Measurements from ENCODE around the gene LIPF.
"Not testable (repeated sequence)": the region's sequence is repeated elsewhere in the genome, so short reads cannot be mapped to it uniquely, and the experiment has no call there.

LIPF gene

GRCh38 chr10:88664142-88664541, at the start of gene LIPF:
Gene LIPF, plus strand, starts transcription at chr10:88664442. Its CDS starts 2,856 bp downstream, at chr10:88667298.
- no peak for DNase-seq (ENCODE audit: low read depth)

GRCh38 chr10:88616250-88616977, 47.8 kb upstream of the LIPF start:
- DNase-seq (ENCODE audit: low read depth) = no peak

GRCh38 chr10:88617772-88618300, 46.4 kb upstream of the LIPF start:
- DNase-seq (ENCODE audit: low read depth) = no peak

- DNase-seq (ENCODE audit: low read depth) = no peak
Measured at GRCh38 chr10:88618496-88618895, 45.7 kb upstream of the LIPF start.

GRCh38 chr10:88620441-88620840, 43.8 kb upstream of the LIPF start:
- no peak for DNase-seq (ENCODE audit: low read depth)

DNA sequence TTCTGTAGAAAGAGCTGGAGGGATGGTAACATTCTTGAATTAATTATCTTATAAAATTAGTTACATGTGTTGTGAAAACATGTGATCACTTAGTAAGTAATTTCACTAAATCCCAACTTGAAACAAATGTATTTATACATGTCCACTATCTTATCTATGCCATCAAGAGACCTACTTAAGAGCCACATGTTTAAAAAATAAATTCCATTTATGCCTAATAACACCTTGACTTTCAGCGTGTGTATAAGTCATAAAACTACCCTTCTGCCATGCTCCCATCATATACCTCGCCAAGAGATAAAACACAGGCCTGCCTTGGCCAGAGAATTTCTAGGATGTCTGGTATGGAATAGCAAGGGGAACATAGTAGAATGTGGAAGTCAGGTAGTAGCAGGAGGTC, 40.4 kb upstream of the LIPF start:
- no peak for DNase-seq (ENCODE audit: low read depth)

DNA sequence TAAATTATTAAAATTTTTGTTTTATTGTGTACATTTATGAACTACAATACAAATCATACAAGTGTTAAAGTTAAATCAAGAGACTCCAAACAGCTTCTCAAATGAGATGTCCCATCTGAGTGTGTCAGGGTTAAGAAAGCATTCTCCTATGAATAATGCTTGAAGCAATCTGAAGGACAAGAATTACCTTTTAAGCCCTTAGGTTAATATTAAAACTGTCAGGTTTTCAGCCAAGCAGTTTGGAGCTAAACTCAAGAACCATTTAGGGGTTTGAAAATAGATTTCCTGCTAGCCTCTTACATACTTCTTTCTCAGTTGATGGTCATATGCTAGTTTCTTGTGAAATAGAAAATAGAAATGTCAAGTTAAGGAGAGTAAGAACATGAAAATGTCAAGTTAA, 39.4 kb upstream of the LIPF start:
- no peak for DNase-seq (ENCODE audit: low read depth)

DNA sequence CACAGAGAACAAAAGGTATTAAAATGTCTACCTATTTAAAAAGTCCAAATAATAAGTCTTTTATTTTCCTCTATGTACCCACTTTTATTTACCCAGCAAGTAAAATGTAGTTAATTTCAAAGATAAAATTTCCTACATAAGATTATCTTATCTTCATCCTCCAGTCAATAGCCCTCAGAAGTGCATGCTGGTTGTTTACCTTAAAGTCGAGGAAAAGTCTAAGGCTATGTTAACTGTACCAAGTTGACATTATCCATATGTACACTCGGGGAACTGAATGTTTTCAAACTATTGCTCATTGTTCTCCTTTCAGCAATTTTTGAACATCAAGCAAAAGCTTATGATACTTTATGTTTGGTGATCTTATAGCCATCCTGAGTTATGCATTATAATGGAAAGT, 24.1 kb upstream of the LIPF start:
- DNase-seq (ENCODE audit: low read depth) = no peak

DNA sequence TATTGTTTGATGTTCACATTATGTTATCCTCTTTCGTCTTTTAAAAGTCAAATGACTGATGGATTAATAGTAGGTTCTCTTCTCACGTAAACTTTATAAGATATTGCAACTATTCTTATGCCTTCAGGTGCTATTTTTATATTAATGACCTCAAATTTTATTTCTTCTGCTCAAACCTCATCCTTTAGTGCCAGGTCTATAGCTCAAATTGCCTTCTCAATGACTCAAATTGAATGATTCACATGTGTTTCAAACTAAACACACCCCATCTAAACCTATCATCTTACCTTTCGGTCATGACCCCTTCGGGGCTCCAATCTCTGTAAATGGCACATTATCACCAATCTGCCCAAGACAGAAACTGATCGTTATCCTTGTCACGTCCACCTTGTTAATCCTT, 22.0 kb upstream of the LIPF start:
- DNase-seq (ENCODE audit: low read depth) = no peak

GRCh38 chr10:88642963-88643362, 21.3 kb upstream of the LIPF start:
- no peak for DNase-seq (ENCODE audit: low read depth)

GRCh38 chr10:88647061-88647615, 17.1 kb upstream of the LIPF start:
- DNase-seq (ENCODE audit: low read depth) = no peak

DNA sequence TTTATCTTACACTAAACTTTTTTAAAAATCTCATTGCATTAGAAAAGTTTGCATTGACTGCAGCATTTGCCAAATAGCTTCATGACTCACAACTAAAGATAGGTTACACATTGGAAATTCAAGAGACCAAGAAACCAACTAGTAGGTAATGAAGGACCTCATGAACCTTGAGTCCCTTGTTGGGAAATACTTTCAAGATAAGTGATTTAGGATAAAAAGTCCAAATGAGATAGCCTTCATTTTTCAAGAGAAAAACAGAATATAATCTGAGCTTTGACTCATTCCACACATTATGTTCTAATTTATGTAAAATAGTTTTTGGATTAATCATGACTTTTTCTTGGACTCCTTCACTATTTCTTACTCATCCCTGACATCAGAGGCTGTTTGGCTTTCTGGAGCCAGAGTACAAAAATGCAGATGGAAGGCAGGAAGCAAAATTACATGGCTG, 13.1 kb upstream of the LIPF start:
- DNase-seq (ENCODE audit: low read depth) = no peak

DNA sequence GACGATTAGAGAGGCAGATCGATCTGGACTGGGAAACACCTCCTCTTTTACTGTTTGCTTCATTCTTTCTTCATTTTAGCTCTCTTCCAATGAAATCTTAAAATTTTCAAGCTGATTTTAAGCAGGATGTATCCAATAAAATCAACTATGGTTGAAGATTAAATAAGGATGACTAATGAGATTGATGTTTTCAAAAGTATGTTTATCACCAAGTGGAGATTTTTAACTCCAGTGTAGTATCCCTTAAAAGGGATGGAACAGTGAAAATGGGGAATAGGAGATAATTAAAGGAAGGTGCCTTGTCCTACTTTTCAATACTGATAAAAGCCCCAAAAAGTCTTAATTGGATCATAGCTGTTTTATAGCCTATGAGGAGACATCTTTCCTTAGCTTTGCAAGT, 11.6 kb upstream of the LIPF start:
- DNase-seq (ENCODE audit: low read depth) = no peak

GRCh38 chr10:88657901-88658300, 6.3 kb upstream of the LIPF start:
- DNase-seq (ENCODE audit: low read depth) = no peak

DNA sequence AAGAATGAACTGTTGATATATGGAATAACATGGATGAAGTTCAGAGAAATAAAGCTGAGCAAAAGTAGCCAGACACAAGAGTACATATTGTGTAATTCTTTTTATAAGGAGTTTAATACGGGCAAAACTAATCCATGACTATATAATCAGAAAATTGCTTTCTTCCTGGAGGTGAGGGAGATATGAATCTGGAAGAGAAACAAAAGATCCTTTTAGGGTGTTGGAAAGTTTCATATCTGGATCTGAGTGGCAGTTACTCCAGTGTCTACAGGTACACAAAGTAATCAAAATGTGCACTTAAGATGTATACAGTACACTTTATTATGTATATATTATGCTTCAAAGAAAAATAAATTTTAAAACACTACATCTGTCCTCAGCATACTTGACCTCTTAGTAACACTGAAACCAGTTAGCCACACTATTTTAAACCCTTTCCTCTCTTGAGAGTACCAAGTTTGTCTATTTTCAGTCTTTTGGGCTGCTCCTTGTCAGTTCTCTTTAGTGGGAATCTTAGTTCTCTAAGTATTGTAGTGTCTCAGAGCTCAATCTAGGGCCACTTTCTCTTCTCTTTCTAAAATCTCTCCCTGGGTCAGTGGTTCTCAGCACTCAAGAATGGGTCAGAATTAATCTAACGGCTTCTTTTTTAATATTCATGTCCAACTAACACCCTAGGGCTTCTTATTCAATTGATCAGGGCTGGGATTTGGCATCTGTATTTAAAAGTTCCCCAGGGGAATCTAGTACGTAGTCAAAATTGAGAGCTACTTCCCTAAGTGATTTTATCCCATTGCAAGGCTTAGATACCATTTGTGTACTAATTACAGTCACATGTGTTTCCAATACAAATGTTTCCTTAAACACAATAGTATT, 4.3 kb upstream of the LIPF start:
- DNase-seq (ENCODE audit: low read depth) = no peak

GRCh38 chr10:88660598-88660884, 3.7 kb upstream of the LIPF start:
- no peak for DNase-seq (ENCODE audit: low read depth)

GRCh38 chr10:88661018-88661417, 3.2 kb upstream of the LIPF start:
- DNase-seq (ENCODE audit: low read depth) = no peak

- no peak for DNase-seq (ENCODE audit: low read depth)
Measured at GRCh38 chr10:88661577-88661976, 2.7 kb upstream of the LIPF start.

GRCh38 chr10:88663153-88663552, 1.1 kb upstream of the LIPF start:
- DNase-seq (ENCODE audit: low read depth) = not testable (repeated sequence)

GRCh38 chr10:88668465-88668864, 4.2 kb downstream of the LIPF start:
- DNase-seq (ENCODE audit: low read depth) = no peak

DNA sequence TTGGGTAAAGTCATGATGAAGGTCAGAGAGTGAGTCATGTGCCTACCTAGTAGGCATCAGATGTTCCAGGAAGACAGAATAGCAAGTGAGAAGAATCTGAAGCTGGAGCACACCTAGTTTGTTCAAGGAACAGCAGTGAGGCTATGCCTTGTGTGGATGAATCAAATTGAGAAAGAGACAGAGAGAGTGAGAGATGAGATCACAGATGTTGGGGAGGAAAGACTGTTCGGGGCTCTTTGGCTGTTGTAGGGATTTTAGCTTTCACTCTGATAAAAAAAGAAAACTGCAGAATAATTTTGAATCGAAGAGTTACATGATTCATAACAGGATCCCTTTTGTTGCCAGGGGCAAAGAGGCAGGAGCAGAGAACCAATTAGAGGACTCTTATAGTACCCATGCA, 6.3 kb downstream of the LIPF start:
- DNase-seq (ENCODE audit: low read depth) = peak; percentile 1

DNA sequence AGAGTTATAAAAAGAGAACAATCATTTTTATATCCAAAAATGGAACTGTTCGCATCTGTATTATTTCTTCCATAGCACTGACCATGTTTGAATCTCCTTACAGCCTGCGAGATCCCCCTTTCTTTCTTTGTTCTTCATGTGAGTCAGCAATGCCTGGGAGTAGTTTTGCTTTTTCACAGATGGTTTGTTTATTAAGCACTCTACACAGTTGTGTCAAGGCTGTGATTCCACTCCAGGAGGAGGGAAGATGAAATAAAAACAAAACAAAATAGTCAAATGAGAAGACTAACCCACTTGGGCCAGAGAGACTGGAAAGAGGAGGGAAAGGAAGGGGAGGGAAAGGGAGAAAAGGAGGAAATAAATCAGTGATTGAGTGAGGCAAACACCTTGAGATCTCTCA, 7.8 kb downstream of the LIPF start:
- DNase-seq (ENCODE audit: low read depth) = no peak

Data from activated T-cell treated with anti-CD3 and anti-CD28 coated beads for 24 hours (primary cell).